HG02623 (cell line): ENCODE data around the gene TMEM107.

Source experiments
- ATAC-seq: cut with Tn5 transposase; IDR thresholded peaks from one replicate; pipeline ENCODE4 v1.9.1; 2021; ENCODE audit warnings: moderate library complexity; ENCODE audit not compliant: unreplicated experiment

Gene TMEM107

GRCh38 chr17:8151641-8152111 lies 24.5 kb downstream of the TMEM107 start:
- ATAC-seq, result no peak

GRCh38 chr17:8151120-8151640 lies 25.0 kb downstream of the TMEM107 start:
- ATAC-seq, result no peak

GRCh38 chr17:8150194-8151119 lies 25.7 kb downstream of the TMEM107 start:
- no peak for ATAC-seq

- ATAC-seq, result no peak
Observed at GRCh38 chr17:8149419-8150193, 26.6 kb downstream of the TMEM107 start.

- no peak for ATAC-seq
Observed at GRCh38 chr17:8148560-8148959, 27.6 kb downstream of the TMEM107 start.

GRCh38 chr17:8147805-8148404 lies 28.3 kb downstream of the TMEM107 start:
- no peak for ATAC-seq

- ATAC-seq, result no peak
Observed at GRCh38 chr17:8147141-8147804, 28.9 kb downstream of the TMEM107 start.

- ATAC-seq, result no peak
Observed at GRCh38 chr17:8146381-8147140, 29.6 kb downstream of the TMEM107 start.

GRCh38 chr17:8145811-8146210 lies 30.4 kb downstream of the TMEM107 start:
- ATAC-seq, result no peak

- no peak for ATAC-seq
Observed at GRCh38 chr17:8144401-8145231, 31.6 kb downstream of the TMEM107 start.

- ATAC-seq, result no peak
Observed at GRCh38 chr17:8143581-8144400, 32.4 kb downstream of the TMEM107 start.

GRCh38 chr17:8142887-8143580 lies 33.1 kb downstream of the TMEM107 start:
- ATAC-seq, result no peak

- no peak for ATAC-seq
Observed at GRCh38 chr17:8142158-8142886, 33.9 kb downstream of the TMEM107 start.

- no peak for ATAC-seq
Observed at GRCh38 chr17:8141741-8142140, 34.4 kb downstream of the TMEM107 start.

GRCh38 chr17:8141045-8141444 lies 35.1 kb downstream of the TMEM107 start:
- ATAC-seq, result no peak

GRCh38 chr17:8140065-8141029 lies 35.8 kb downstream of the TMEM107 start:
- no peak for ATAC-seq
